GM21786 (cell line): ENCODE results near the gene LAMB1.
A peak's percentile ranks its signal among the peaks of the same experiment; 100 is the strongest.

Experiments used
- ATAC-seq: cut with Tn5 transposase; IDR thresholded peaks from one replicate; pipeline ENCODE4 v1.9.1; 2021; ENCODE audit not compliant: unreplicated experiment

The LAMB1 gene

GRCh38 chr7:107948645-107949442 lies 54.1 kb downstream of the LAMB1 start:
- no peak for ATAC-seq

DNA sequence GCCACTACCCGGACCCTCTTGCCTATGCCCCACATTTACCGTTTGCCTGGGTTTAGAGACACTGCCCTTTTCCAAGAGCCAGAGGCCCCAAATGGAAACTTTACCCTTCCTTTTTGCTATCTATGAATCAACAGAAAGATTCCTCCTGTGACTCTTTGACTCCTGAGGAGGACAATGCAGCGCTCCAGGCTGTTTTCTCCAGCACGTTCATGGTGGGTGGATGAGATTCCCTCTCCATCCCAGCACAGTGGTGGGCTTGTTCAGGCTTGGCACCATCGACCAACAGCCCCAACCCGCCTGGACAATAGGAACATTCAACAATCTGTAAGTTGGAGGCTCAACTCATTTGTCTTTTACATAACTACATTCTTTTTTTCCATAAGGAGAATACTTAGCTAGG lies 56.1 kb downstream of the LAMB1 start:
- ATAC-seq: no peak

DNA sequence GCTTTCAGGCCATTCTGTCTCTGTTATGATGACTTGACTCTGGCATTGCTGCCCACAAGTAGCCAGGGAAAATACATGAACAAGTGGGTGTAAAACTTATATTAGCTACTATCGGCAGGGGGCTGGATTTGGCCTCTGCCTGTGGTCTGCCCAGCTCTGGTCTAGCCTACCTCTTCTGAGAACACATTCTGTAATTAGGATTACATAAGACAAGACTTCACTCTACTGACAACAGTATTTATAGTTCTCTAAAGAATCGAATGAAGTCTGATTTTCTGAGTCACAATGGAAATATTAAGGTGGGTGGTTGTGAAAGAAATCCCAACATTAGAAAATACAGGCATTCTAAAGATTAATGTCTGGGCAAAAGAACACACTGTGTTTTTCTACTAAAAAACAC lies 56.5 kb downstream of the LAMB1 start:
- no peak for ATAC-seq

GRCh38 chr7:107945332-107945731 lies 57.6 kb downstream of the LAMB1 start:
- no peak for ATAC-seq

GRCh38 chr7:107944411-107945169 lies 58.4 kb downstream of the LAMB1 start:
- ATAC-seq: no peak

DNA sequence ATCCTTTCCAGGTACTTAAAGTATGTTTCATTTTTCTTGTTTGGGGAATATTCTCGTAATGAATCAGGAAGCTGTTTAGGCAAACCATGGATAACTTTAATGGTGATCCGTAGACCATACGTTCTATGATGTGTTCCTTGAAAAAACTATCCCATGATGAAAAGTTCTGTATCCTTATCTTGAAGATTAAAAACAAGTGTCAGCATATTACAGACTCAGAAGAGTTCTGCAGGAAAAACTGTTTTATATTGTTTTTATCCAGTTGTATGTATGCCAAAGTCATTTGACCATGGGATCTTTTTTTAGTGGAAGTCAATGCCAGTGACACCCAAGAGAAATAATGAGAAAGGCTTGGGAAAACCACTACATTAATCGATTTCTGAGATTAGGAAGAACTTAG lies 59.9 kb downstream of the LAMB1 start:
- ATAC-seq: no peak

- ATAC-seq: no peak
Observed at GRCh38 chr7:107940951-107941350, 62.0 kb downstream of the LAMB1 start.

GRCh38 chr7:107939573-107940489 lies 63.1 kb downstream of the LAMB1 start:
- ATAC-seq: no peak

DNA sequence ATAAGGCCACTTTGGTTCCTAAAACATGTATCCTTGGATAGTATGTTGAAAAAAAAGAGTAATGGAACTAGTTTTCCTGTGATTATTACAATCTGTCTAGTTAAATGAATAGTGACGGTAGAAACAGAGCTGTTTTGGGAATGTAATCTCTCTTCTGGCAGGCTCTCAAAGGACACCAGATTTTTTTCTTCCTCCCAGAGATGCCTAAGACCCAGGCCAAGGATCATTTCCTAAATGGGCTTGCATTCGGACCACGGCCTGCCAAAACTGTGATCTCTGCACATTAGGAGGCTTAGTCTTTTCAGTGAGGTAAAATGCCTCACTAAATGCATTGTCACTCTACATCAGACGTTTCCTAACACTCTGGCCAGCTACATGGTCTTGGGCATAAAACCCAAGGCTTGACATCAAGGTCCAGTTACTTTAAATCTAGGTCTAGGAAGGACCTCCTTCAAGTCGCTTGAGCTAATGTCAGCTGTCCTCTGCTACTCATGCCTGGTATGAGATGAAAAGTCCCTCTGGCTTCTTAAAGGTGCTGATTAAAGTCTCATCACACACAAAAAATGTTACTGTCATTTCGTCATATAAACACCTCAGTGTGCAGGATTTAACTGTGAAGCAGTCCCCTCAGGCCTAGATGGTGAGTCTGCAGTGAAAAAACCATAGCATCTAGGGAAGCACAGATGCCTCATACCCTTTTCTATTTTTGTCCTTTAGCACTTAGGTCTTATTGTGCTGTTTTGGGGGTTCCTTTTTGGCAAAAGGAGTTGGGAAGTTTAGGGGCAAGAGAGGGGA lies 64.3 kb downstream of the LAMB1 start:
- ATAC-seq: no peak

DNA sequence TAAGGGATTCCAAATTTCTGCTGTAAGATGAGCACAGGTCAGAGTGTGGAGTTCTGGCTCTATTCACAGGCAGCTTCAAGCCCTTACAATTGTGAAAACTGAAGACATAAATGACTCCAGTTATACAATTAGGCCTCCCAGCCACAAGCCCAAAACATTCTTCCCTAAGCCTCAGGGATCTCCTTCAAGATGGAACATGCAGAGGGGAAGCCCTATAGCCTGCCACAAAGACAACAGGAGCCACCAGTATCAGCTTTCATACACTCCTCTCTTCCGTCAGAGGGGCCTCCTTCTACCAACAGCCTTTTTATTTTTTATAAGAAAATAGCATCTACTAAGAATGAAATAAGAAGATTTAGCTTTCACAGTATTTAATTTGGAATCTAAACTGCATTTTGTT lies 65.4 kb downstream of the LAMB1 start:
- ATAC-seq: no peak

GRCh38 chr7:107936312-107936711 lies 66.6 kb downstream of the LAMB1 start:
- no peak for ATAC-seq

- ATAC-seq: no peak
Observed at GRCh38 chr7:107934991-107935770, 67.8 kb downstream of the LAMB1 start.

- no peak for ATAC-seq
Observed at GRCh38 chr7:107933386-107934013, 69.5 kb downstream of the LAMB1 start.

- no peak for ATAC-seq
Observed at GRCh38 chr7:107932805-107933204, 70.2 kb downstream of the LAMB1 start.

DNA sequence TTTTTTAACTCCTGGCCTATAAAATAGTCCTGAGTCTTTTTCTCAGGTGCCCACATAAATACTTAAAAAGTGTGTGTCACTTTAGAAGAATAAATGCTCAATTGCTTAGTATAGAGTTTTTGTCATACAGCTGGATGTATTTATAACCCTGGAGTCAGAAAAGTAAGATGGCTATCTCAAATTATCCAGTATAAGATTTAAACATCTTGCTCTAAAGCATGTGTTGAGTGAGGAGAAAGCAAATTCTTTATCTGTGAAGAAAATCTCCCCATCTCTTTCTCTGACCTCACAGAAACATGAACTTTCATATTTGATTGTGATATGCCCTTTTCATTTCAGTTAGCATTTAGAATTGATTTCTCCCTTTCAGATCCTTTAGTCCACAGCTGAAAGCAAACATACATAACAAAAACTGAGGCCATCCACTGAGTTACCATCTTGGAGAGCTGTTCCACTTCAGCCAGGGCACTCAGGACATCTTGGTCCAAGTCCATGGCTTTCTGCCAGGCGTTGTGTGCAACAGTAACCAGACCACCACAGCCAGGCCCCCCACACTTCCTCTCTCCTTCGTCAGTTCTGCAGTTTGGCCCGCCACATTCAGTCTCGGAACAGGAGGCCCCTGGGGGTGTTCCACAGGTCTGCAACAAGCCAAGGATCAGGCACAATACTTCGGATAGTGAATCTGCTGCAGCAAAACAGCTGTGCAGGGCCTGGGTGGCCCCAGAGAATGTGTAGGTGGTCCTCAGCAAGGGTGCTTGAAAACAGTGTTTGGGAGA lies 71.0 kb downstream of the LAMB1 start:
- ATAC-seq: no peak

DNA sequence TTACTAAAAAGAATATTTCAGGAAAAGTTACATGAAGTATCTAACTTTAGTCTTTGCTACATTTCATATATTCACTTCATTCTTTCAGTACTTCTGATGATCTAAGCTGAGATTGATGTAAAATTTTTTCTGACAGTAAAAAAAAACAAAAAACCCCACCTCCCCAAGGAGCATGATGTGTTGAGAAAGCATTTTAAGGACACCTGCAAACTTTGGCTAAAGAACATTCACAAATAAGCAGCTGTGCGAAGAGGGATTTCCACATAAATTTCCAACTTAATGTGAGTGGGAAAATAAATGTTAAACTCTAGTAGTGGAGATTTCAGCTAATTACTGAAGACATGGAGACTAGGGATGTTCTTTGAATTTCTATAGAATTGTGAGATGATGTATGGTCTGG lies 76.5 kb downstream of the LAMB1 start:
- no peak for ATAC-seq

DNA sequence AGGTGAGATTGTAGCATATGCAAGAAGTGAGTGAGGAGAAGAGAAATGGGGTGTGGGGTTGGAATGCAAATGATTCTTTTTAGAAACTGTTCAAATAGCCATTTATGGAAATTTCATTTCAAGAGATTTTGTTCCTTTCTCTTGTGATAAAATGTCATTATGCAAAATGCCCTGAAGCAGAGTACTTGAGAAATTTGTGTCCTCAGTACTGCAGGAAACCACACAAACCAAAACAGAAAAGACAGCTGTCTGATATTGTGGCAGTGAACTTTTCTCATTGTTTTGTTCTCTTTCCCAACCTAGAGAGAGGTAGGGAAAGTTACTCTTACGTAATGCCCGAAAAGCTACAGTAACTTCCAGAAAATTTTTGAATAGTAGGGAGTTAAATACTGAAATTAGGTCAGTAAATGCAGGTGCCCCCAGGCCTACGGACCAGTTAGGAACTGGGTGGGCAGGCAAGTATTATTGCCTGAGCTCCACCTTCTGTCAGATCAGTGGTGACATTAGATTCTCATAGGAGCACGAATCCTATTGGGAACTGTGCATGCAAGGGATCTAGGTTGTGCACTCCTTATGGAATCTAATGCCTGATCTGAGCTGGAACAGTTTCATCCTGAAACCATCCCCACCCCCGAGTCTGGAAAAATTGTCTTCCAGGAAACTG lies 78.0 kb downstream of the LAMB1 start:
- ATAC-seq: peak; percentile 85

DNA sequence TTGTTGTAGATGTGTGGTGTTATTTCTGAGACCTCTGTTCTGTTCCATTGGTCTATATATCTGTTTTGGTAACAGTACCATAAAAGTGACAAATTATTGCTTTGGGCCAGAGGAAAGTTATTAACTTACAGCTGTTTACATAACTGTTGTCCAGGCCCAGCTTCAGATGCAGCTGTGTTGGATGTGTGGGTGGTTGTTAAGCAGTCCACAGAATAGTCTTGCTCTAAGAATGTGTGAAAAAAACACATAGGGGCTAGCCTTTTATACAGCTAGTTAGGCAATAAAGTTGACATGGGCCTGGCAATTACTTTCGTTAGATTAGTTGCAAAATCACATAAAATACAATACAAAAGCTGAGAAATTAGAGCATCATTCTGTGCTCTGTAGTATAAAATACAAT lies 80.1 kb downstream of the LAMB1 start:
- no peak for ATAC-seq
